ENCODE measurements around the gene GRIA4.

GRIA4 gene

DNA sequence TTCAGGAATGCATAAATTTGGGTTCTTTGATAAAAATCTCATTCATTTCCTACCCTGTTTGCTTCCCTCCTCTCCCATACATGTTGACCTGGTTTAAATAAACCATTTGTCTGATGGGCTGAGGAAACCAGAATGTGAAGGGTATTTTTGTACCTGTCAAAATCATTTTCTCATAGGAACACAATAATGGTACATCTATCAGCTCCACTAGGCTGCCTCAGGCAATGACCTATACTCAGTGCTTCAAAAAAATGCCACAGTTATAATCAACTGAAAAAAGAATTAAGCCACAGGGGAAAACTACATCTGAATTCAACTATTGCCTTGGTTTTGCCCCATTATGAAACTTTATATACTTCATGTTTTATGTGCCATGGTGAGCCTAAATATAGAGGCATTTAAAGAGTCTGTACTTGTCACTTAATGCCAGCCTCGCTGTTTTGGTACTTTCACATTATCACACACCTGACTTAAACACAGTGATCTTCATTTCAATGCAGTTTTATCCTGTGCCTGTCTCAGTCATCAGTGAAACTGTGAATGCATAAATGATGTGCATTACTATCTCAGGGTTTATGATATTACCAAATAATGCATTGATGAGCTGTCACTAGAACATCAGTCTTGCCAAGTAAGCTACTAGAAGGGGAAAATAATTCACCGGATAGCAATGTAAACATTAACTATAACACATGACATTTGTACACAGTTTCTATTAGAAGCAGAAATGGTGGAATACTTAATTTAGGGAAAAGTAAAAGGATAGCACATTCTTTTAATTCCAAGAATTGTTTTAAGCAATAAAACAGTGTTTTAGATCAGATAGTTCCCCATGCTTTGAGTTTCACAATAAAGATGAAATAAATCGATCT lies 319.4 kb downstream of the GRIA4 start:
- TF ChIP-seq GATA1 (IDR thresholded peaks at IDR 0.05; ENCODE audit: low read depth, low read length) (no peak), POLR2A (IDR thresholded peaks at IDR 0.05; ENCODE audit: low read length) (no peak)
- no peak for DNase-seq

DNA sequence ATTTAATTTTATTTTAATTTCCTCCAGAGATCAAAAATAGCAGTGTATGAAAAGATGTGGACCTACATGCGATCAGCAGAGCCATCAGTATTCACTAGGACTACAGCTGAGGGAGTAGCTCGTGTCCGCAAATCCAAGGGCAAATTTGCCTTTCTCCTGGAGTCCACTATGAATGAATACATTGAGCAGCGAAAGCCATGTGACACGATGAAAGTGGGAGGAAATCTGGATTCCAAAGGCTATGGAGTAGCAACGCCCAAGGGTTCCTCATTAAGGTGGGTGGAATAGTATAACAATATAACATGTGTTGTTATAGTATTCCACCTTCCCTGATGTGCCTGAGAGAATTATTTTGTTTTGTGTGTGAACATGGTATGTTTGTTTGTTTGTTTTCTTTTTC lies 323.8 kb downstream of the GRIA4 start:
- no peak for TF ChIP-seq GATA1 (IDR thresholded peaks at IDR 0.05; ENCODE audit: low read depth, low read length)
- no peak for TF ChIP-seq POLR2A (IDR thresholded peaks at IDR 0.05; ENCODE audit: low read length)
- no peak for DNase-seq

DNA sequence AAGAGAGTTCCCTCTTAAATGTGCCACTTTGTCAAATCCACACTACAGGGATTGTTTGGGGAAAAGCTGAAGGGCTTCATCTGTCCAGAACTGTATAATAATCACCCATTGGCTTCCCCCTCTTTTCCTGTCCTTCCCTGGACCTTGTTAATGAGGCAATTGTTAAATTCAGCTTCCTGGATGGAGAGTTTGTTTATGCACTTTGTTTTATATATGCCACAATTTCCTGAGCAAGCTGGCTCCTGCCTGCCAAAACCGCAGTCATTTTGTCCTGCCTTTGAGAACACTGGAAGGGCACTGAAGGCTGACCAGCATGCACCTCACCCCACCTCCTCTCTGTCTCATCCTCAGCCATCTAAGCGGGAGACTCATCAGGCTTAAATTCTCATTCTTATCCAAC lies 325.9 kb downstream of the GRIA4 start:
- TF ChIP-seq POLR2A (IDR thresholded peaks at IDR 0.05; ENCODE audit: low read length) (no peak), GATA1 (IDR thresholded peaks at IDR 0.05; ENCODE audit: low read depth, low read length) (no peak)
- DNase-seq, result no peak

DNA sequence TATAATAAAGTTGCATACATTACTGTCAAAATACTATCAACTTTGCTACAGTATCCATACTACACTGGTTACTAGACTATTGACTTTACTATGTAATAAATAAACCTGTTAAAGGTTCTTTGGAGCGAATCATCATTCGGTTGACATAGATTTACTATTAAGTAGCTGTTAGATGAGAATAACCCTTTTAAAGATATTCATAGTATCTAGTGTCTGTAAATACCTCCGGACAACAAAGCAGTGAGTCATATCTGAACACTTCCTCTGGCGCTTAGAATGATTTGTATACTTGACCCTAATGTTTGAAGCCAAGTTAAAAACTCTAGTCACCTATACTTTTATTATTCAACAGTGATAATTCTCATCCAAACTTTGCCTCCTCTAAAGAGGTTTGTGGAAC lies 327.5 kb downstream of the GRIA4 start:
- DNase-seq, result no peak
- no peak for TF ChIP-seq GATA1 (IDR thresholded peaks at IDR 0.05; ENCODE audit: low read depth, low read length)
- no peak for TF ChIP-seq POLR2A (IDR thresholded peaks at IDR 0.05; ENCODE audit: low read length)

DNA sequence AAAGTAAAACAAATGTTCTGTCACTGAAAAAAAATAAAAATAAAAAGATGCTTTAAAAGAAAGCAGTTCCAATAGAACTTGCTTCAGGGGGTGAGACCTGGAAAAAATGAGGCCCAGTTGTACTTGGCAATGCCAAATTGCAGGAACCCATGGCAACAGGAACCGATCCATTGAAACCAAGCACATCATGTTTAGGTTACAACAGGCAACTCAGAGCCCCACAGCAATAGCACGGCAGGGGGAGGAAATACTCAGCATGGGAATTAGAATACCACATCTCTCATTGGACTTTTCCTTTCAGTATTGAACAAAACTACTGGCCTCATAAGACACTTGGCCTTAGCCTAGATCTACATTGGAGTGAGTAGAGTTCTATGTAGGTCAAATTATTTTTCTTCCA lies 327.9 kb downstream of the GRIA4 start:
- DNase-seq, result no peak
- TF ChIP-seq GATA1 (IDR thresholded peaks at IDR 0.05; ENCODE audit: low read depth, low read length) (no peak), POLR2A (IDR thresholded peaks at IDR 0.05; ENCODE audit: low read length) (no peak)

DNA sequence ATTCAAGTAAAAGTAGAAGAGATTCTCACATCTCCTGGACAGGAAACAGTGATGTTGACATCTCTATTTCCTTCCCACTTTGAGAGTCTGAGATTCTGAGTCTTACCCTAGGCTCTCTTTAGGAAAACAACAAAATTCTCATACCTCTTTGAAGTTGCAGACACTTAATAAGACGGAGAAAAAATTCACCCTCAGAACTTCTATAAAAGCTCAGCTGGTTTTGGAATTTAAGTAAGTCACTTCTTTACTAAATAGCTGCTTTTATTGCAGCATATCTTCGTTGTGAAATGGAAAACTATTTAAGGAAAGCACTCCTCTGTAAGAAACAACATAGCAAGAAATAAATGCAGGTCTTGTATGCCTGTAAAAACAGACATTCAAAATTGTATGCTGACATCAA lies 333.0 kb downstream of the GRIA4 start:
- TF ChIP-seq GATA1 (IDR thresholded peaks at IDR 0.05; ENCODE audit: low read depth, low read length) (no peak), POLR2A (IDR thresholded peaks at IDR 0.05; ENCODE audit: low read length) (no peak)
- no peak for DNase-seq

DNA sequence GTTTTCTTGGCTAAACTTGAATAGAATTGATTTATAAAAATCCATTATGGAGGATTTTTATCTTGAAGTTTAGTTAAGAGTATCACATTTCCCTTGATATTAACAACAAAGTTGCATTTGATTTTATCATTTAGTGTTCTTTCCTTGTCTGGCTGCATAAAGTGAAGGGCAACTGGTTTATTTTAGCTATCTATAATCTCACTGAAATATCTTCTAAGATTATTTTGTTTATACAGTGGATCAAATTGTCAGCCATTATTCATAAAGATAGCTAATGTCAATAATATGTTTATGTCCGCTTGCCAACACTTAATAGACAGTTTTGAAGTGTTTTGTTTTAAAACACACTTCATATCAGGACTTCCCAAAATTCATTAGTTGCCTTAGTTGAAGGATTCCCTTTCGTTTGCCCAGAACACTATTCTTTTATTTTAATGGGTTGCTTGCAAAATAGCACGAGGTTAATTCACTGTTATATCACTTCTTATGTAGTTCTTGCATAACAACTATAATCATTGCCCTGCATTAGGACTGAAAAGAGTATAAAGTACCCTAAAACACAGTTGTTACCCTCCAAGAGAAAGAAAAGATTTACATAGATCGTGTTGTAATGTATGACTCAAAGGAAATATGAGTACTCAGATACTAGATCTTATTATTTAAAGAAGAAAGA lies 339.2 kb downstream of the GRIA4 start:
- DNase-seq, result no peak
- TF ChIP-seq GATA1 (IDR thresholded peaks at IDR 0.05; ENCODE audit: low read depth, low read length), result no peak
- no peak for TF ChIP-seq POLR2A (IDR thresholded peaks at IDR 0.05; ENCODE audit: low read length)

DNA sequence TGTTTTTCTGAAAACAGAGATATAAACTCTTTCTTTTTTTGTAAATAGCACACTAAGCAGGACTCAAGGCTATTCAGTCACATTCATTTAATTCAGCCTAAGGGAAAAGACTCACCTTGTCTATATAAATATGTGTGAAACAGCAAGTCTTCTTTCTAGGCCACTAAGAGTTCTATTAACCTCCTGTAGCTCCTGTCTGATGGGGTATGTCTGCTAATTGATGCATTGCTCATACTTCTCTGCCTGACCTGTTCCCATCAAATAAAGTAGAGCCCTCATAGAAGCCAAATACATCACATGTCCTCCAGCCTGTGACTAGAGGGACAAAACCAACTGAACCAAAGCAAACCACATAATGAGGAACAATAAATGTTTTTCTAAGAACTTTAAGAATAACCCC lies 344.0 kb downstream of the GRIA4 start:
- no peak for DNase-seq
- no peak for TF ChIP-seq POLR2A (IDR thresholded peaks at IDR 0.05; ENCODE audit: low read length)
- TF ChIP-seq GATA1 (IDR thresholded peaks at IDR 0.05; ENCODE audit: low read depth, low read length), result no peak

DNA sequence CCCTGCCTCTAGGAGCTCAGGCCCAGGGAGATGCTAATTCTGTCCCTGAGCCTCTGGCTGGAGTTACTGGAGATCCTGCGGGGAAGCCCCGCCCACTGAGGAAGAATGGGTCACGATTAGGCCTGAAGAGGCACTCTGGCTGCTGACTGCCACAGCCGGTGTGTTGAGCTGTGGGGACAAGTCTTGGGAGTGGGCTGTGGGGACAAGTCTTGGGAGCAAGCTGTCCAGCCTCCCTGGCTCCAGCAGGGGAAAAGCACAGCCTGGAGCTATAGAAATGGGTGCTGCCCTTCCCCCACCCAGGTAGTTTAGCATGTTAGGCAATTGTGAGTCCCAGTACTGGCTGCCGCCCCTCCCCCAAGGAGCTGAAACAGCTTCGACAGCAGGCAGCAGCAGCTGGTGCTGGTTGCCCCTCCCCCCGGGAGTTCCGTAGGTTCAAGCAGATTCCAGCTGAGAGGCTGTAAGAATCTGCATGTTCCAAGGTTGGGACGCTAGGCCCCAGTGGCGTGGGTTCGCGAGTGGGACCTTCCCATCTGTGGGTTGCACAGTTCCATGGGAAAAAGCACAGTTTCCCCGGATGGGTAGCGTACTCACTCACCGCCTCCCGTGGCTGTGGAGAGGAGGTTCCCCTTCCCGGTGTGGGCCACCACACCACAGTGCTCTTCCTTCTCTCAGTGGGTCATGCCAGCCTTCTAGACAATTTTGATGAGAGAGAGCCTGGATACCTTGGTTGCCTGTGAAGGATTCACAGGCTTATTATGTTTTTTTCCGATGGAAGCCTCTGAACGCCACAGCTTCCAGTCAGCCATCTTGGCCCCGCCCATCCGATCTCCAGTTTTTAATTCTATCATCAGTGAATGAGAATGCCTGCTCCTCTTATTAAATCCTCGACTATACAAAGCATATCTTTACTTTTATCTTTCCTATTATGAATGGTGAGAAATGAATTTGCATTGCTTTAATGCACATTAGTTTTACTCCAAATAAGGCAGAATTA lies 350.7 kb downstream of the GRIA4 start:
- TF ChIP-seq POLR2A (IDR thresholded peaks at IDR 0.05; ENCODE audit: low read length) (no peak), GATA1 (IDR thresholded peaks at IDR 0.05; ENCODE audit: low read depth, low read length) (no peak)
- no peak for DNase-seq

DNA sequence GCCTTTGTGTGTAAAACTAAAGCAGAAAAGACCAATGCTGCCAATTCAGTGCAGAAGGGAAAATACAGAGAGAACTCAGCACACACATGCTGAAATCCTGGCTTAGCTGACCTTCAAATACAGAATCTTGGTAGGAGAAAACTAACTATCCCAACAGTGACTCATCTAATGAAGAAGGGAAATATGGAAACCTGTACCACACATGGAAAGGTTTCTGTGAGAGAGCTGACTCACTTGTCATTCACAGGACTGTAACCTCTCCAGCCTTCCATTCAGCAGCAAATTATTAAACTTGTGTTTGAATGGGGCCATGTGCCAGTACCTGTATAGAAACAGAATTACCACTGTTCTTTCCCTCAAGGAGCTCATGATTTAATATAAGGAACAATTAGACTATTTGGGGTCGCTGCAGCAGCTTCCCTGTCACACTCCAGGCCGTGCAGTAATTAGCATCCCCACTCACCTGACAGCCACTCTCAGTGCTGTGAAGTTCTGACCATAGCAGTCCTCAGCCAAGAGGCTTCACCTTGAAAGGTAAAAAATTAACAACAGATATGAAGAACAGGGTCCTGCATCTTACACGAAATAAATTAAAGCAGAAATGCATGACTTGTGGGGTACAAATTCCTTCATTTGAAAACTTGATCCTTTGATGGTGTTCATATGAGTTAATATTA lies 358.3 kb downstream of the GRIA4 start:
- no peak for DNase-seq
- TF ChIP-seq POLR2A (IDR thresholded peaks at IDR 0.05; ENCODE audit: low read length) (no peak), GATA1 (IDR thresholded peaks at IDR 0.05; ENCODE audit: low read depth, low read length) (no peak)

DNA sequence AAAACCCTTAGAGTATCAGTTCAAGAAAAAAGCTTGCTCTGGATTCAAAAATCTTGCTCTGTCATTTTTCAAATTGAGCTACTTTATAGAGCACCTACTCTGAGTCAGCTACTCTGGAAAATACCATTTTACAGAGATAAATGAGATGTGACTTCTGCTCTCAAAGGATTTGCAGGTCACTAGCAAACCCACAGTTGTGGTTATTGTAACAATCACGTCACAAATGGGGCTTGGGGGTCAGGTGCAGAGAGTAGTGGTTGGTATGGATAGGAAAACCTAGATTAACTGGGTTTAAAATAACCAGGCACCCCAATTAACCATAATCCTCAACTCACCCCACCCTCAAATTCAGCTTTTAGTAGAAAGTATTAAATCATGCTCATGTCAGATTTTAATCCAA lies 359.9 kb downstream of the GRIA4 start:
- no peak for TF ChIP-seq POLR2A (IDR thresholded peaks at IDR 0.05; ENCODE audit: low read length)
- DNase-seq, result no peak

DNA sequence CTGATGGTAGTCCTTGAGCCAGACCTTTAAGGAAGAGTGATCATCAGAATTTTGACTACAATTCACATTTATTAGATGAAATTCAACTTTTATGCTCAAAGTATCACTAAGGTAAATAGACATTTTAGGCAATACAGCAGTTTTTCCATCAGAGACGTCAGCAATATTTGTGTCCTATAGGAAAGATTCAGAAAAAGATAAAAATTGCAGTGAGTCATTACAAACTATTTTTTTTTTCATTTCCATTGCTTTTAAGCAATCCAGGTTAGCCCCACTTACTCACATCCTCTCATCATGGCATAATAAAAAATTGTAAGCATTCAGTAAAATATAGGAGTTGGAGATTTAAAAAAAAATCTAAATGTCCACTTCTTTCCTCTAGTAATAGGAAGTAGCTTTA lies 365.3 kb downstream of the GRIA4 start:
- DNase-seq, result no peak
- no peak for TF ChIP-seq POLR2A (IDR thresholded peaks at IDR 0.05; ENCODE audit: low read length)
- TF ChIP-seq GATA1 (IDR thresholded peaks at IDR 0.05; ENCODE audit: low read depth, low read length), result no peak

DNA sequence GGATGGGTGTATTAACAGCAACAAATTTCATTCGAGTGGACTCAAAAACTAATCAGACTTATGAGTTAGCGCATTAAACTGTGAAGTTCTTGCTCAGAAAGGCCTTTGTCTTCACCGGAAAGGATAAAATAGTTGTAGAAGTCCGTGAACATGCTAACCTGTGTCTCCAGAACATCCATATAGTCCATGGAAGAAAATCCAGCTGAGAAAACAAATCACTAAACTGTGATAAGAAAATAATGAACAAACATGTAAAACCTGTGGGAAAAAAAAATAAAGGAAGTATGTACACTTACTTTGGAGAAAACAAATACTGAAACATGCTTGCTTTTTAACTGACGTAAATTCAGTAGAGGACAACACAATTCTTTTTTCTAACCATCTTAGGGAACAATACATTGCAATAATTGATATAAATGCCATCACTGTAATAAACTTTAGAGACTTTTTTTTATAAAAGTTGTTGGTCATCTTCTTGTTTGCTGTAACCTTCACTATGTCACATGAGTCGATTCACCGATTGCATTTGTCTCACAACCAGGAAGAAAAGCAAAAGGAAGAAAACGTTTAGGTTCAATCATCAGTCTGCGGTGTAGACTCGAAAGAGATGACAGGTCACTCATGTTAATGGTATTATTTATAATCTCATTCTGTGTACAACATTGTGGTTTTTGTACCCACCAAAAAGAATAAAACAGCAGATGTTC lies 370.3 kb downstream of the GRIA4 start:
- DNase-seq, result no peak
- TF ChIP-seq GATA1 (IDR thresholded peaks at IDR 0.05; ENCODE audit: low read depth, low read length) (no peak), POLR2A (IDR thresholded peaks at IDR 0.05; ENCODE audit: low read length) (no peak)

Data from erythroblast (primary cell).